ENCODE data around the gene NRDC. TPM values are rescaled to one million over a fixed set of nuclear protein-coding genes. Genes with fewer than 3 reads are reported as not detected.

NRDC gene
- total and polyA plus RNA-seq, 2 of the 8 experiments (the other 6 are each of a cell fraction or from before 2014, with no cell fraction given) = 70.2 to 182 TPM

DNA sequence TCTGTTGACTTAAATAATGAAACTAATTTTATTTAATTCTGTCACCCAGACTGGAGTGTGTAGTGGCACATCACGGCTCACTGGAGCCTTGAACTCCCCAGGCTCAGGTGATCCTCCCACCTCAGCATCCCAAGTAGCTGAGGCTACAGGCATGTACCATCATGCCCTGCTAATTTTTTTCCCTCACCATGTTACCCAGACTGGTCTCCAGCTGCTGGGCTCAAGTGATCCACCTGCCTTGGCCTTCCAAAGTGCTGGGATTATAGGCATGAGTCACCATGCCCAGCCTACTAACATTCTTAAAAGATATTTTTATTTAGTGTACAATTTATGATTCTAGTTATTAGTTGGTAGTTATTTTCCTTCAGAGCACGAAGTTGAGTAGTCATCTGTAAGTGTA, 49.5 kb downstream of the NRDC start:
- ChIA-PET CTCF (ENCODE audit: partially characterized antibody) (interaction anchor here (0.6 kb wide), 1 partner anchor 68 kb away, joined by 4 read pairs; no protein-coding TSS in a partner anchor), POLR2A (ENCODE audit: partially characterized antibody) (no interaction called here)
- Histone ChIP-seq H2BK5ac (ENCODE audit: low read depth, low read length) (no peak overlapping the region), H3K4me1 (replicated peaks in 1 of 4; ENCODE audit: control insufficient read depth in 3 of 4, insufficient read depth in 4 of 4, low read length in 3 of 4) (no peaks in the 10 kb centered on the region), H3K4ac (replicated peaks; ENCODE audit: insufficient read length, low read depth, low read length) (no peak overlapping the region), H3K4me2 (ENCODE audit: insufficient read depth in 1 of 2, low read depth in 2 of 2, low read length in 2 of 2) (no peak overlapping the region), H4K8ac (ENCODE audit: extremely low read depth, insufficient read depth, low read length) (no peak overlapping the region), H2BK15ac (ENCODE audit: low read length) (no peak overlapping the region), H3K23ac (ENCODE audit: insufficient read length) (no peak overlapping the region), H3K27ac (ENCODE audit: low read depth, low read length) (no peak overlapping the region), H3K18ac (ENCODE audit: extremely low read depth, low read length) (no peak overlapping the region), H2BK12ac (ENCODE audit: low read depth, low read length) (no peak overlapping the region), H3K79me1 (ENCODE audit: low read depth, low read length) (no peaks in the 10 kb centered on the region), H2AFZ (ENCODE audit: low read length) (no peak overlapping the region), H3K14ac (ENCODE audit: insufficient read length) (no peak overlapping the region), H3K9me3 (ENCODE audit: insufficient read depth in 2 of 2, low read depth in 1 of 2, low read length in 1 of 2) (no peaks in the 10 kb centered on the region), H4K91ac (replicated peaks; ENCODE audit: insufficient read length, low read length) (no peak overlapping the region), H4K20me1 (replicated peaks in 1 of 2; ENCODE audit: control insufficient read depth in 1 of 2, insufficient read depth in 2 of 2, low read length in 2 of 2) (no peaks in the 10 kb centered on the region), H3K56ac (replicated peaks; ENCODE audit: insufficient read length, low read depth, low read length) (no peak overlapping the region), H2AK5ac (ENCODE audit: low read depth, low read length) (no peak overlapping the region), H3K79me2 (ENCODE audit: control insufficient read depth in 1 of 2, insufficient read depth in 2 of 2, low read length in 2 of 2) (no peaks in the 10 kb centered on the region), H4K5ac (ENCODE audit: insufficient read length, low read depth, low read length) (no peak overlapping the region), H3K9ac (replicated peaks in 1 of 4; ENCODE audit: extremely low read depth in 1 of 4, low read depth in 3 of 4, low read length in 3 of 4) (no peak overlapping the region), H2BK20ac (ENCODE audit: low read length) (no peak overlapping the region), H3K36me3 (ENCODE audit: control insufficient read depth in 2 of 4, insufficient read depth in 4 of 4, low read length in 3 of 4) (peaks cover 4 to 36% (median 10%) of the 10 kb centered on the region in 4 experiments; a peak in 4 of 8 replicates), H3K4me3 (ENCODE audit: extremely low read depth in 1 of 4, insufficient read depth in 2 of 4, low read depth in 3 of 4, low read length in 4 of 4) (no peak overlapping the region), H2BK120ac (replicated peaks; ENCODE audit: low read depth, low read length) (no peak overlapping the region), H3K27me3 (replicated peaks in 1 of 4; ENCODE audit: control insufficient read depth in 3 of 4, extremely low read depth in 1 of 4, insufficient read depth in 3 of 4, low read length in 3 of 4) (no peaks in the 10 kb centered on the region), H3K23me2 (ENCODE audit: low read depth, low read length) (no peaks in the 10 kb centered on the region)
- TF ChIP-seq ASH2L (IDR thresholded peaks at IDR 0.05; ENCODE audit: low read length) = no peak
- no peak for TF ChIP-seq HDAC2 (IDR thresholded peaks at IDR 0.05; ENCODE audit: borderline replicate concordance in 1 of 2, low read depth in 2 of 2, low read length in 2 of 2)
- TF ChIP-seq CREB1 (IDR thresholded peaks at IDR 0.05) = no peak
- TF ChIP-seq JUND (IDR thresholded peaks at IDR 0.05; ENCODE audit: low read length) = no peak
- no peak for TF ChIP-seq KDM1A (IDR thresholded peaks at IDR 0.05; ENCODE audit: borderline replicate concordance, low read length)
- TF ChIP-seq, protein P1, sequence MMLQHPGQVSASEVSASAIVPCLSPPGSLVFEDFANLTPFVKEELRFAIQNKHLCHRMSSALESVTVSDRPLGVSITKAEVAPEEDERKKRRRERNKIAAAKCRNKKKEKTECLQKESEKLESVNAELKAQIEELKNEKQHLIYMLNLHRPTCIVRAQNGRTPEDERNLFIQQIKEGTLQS (IDR thresholded peaks at IDR 0.05; ENCODE audit: insufficient read depth, low read depth, low read length) = no peak
- TF ChIP-seq YY1 (IDR thresholded peaks at IDR 0.05; ENCODE audit: low read depth, low read length) = no peak
- no peak for TF ChIP-seq SIX5 (IDR thresholded peaks at IDR 0.05; ENCODE audit: low read depth, low read length)
- TF ChIP-seq, protein P2, sequence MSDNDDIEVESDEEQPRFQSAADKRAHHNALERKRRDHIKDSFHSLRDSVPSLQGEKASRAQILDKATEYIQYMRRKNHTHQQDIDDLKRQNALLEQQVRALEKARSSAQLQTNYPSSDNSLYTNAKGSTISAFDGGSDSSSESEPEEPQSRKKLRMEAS (IDR thresholded peaks at IDR 0.05) = no peak
- TF ChIP-seq FOSL1 (IDR thresholded peaks at IDR 0.05; ENCODE audit: insufficient read depth, low read depth, low read length) = no peak
- TF ChIP-seq NRF1 (IDR thresholded peaks at IDR 0.05; ENCODE audit: low read depth, low read length) = no peak
- TF ChIP-seq TEAD4 (IDR thresholded peaks at IDR 0.05; ENCODE audit: low read depth, low read length) = no peak
- no peak for TF ChIP-seq NANOG (IDR thresholded peaks at IDR 0.05; ENCODE audit: insufficient read depth, low read depth, low read length, poor library complexity, severe bottlenecking)
- TF ChIP-seq RNF2 (IDR thresholded peaks at IDR 0.05; ENCODE audit: borderline replicate concordance, low read depth, low read length, missing control alignments, poor library complexity, severe bottlenecking) = no peak
- DNase-seq (ENCODE audit: low read depth in 1 of 2, low spot score in 2 of 2) (no peak), FAIRE-seq (no peak)
- 98% methylated on average over 2 of the region's 2 CpGs; no CpG with 5 or more reads in 1 of the 2 experiments for WGBS, 2 experiments (ENCODE audit: extremely low coverage in 1 of 2, insufficient coverage in 1 of 2, insufficient read length in 1 of 2, insufficient replicate concordance in 2 of 2, low coverage in 1 of 2, low lambda C conversion rate in 2 of 2, missing lambda C conversion rate in 1 of 2)

Data from H1 (cell line).